AG09309 (cell line): Measurements from ENCODE around the gene TMCO4.

Experiments
- DNase-seq: peaks from one replicate; pipeline ENCODE4 v3.0.0-alpha.2; 2010; ENCODE audit warnings: low read depth
- H3K4me3 ChIP-seq: 2 replicates; pipeline ENCODE4 v1.5.1; 2011; ENCODE audit warnings: mild to moderate bottlenecking, low read depth, low read length, moderate library complexity; ENCODE audit not compliant: control insufficient read depth
- TF ChIP-seq, protein P1 (sequence below): IDR thresholded peaks from 2 replicates; pipeline ENCODE4 v1.5.1; 2011; ENCODE audit warnings: mild to moderate bottlenecking, low read depth, low read length, inconsistent platforms; ENCODE audit not compliant: insufficient read depth, control insufficient read depth; ENCODE audit errors: missing control alignments

Gene TMCO4

GRCh38 chr1:19657511-19657910, 142.2 kb downstream of the TMCO4 start:
- no peak overlapping the region for H3K4me3 ChIP-seq
- TF ChIP-seq, protein P1, sequence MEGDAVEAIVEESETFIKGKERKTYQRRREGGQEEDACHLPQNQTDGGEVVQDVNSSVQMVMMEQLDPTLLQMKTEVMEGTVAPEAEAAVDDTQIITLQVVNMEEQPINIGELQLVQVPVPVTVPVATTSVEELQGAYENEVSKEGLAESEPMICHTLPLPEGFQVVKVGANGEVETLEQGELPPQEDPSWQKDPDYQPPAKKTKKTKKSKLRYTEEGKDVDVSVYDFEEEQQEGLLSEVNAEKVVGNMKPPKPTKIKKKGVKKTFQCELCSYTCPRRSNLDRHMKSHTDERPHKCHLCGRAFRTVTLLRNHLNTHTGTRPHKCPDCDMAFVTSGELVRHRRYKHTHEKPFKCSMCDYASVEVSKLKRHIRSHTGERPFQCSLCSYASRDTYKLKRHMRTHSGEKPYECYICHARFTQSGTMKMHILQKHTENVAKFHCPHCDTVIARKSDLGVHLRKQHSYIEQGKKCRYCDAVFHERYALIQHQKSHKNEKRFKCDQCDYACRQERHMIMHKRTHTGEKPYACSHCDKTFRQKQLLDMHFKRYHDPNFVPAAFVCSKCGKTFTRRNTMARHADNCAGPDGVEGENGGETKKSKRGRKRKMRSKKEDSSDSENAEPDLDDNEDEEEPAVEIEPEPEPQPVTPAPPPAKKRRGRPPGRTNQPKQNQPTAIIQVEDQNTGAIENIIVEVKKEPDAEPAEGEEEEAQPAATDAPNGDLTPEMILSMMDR = no peak
- DNase-seq = no peak

DNA sequence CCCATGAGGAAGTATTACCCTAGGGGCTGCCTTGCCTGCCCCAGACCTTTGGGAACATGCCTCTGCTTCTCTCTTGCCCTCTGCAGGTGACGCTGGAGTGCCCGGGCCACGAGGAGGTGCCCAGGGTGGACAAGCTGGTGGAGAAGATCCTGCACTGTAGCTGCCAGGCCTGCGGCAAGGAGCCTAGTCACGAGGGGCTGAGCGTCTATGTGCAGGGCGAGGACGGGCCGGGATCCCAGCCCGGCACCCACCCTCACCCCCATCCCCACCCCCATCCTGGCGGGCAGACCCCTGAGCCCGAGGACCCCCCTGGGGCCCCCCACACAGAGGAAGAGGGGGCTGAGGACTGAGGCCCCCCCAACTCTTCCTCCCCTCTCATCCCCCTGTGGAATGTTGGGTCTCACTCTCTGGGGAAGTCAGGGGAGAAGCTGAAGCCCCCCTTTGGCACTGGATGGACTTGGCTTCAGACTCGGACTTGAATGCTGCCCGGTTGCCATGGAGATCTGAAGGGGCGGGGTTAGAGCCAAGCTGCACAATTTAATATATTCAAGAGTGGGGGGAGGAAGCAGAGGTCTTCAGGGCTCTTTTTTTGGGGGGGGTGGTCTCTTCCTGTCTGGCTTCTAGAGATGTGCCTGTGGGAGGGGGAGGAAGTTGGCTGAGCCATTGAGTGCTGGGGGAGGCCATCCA, 142.8 kb downstream of the TMCO4 start:
- TF ChIP-seq, protein P1 = no peak
- H3K4me3 ChIP-seq = no peak overlapping the region
- no peak for DNase-seq

DNA sequence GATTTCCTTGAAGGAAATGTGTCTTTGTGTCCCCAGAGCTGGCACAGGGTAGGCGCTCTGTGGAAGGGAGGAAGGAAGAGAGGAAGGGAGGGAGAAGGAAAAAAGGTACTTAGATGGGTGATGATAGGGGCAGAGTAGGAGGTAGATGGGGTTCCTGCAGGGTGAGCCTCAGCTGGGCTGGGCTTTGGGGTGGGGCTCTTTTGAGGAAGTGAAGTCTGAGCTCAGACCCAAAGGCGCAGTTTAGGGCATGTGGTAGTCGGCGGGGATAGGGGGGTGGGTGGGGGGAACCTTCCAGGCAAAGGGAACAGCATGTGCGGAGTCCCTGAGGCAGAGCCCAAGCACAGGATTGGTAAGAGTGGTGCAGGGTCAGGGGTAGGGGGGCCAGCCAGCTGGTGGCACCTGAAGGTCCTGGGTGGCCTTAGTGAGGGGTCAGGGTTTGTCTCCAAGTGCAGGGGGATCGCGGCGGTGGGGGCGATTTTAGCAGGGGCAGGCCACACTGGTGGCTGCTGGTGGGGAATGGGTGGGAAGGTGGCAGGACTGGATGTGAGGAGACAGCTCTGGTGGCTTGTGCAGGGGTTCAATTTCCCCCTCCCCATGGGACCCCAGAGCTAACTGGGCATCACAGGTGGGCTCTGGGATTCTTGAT, 143.5 kb downstream of the TMCO4 start:
- DNase-seq = no peak
- TF ChIP-seq, protein P1 = no peak
- no peak overlapping the region for H3K4me3 ChIP-seq

DNA sequence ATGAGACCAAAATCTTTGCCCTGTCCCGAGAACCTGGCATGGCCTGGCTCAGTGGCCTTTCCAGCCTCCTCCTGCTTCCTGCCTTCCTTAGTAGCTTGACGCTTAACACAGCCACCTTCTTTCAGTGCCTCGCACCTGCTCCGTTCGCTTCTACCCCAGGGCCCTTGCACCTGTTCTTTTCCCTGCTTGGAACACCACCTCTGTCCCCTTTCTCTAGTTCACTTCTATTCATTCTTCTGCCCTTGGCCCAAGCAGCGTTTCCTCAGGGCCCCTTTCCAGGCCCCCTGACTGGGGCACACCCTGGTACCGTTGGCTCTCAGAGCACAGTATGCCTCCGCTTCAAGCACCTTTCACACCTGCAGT, 144.0 kb downstream of the TMCO4 start:
- TF ChIP-seq, protein P1 = no peak
- H3K4me3 ChIP-seq = no peak overlapping the region
- DNase-seq = no peak

DNA sequence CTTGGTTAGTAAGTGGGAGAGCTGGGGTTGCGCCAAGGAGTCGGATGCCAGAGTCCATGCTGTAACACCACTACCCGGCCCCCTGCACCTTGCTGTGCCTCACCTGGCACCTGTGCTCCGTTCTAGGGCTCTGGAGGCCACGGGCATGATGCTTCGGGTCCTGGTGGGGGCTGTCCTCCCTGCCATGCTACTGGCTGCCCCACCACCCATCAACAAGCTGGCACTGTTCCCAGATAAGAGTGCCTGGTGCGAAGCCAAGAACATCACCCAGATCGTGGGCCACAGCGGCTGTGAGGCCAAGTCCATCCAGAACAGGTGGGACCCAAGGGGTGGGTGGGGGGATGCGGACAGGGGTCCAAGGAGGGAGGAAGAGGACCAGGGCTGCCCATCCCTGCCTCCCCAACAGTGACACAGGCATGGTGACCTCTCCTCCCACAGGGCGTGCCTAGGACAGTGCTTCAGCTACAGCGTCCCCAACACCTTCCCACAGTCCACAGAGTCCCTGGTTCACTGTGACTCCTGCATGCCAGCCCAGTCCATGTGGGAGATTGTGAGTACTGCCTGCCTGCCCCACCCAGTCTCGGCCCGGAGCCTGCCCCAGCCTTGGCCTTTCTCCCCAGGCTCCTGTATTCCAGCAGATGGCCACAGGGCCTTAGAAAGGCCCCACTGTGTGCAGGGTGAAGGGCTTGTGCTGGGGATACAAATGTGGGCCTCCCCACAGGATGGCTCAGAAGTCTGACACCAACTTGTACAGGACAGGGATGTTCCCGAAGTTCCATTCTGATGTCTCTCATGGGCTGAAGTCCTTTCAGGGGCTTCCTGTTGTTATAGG, 144.6 kb downstream of the TMCO4 start:
- TF ChIP-seq, protein P1 = no peak
- DNase-seq = no peak
- no peak overlapping the region for H3K4me3 ChIP-seq

DNA sequence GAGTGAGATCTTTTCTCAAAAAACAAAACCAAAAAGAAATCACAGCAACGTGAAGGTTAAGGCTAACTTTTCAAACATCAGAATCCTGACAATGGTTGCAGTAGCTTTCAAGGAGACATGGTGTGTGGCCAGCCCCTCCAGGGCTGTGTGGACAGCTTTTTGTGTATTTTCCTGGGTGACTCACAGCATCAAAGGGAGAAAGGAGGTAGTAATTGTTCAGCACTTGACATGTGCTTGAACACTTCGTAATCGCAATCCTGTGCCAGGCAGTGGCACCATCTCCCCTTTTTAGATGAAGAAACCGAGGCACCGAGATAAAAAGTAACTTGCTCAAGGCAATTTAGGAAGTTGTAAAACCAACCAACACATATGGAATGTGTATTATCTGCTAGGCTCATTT, 145.3 kb downstream of the TMCO4 start:
- TF ChIP-seq, protein P1 = no peak
- no peak overlapping the region for H3K4me3 ChIP-seq
- DNase-seq = no peak
